HG03025 (cell line): ENCODE measurements around the gene HIVEP2.
A peak's percentile ranks its signal among the peaks of the same experiment; 100 is the strongest.
"Not testable (repeated sequence)": the region's sequence is repeated elsewhere in the genome, so short reads cannot be mapped to it uniquely, and the experiment has no call there.

Experiments used
- ATAC-seq: cut with Tn5 transposase; IDR thresholded peaks from one replicate; pipeline ENCODE4 v1.9.1; 2021; ENCODE audit warnings: mild to moderate bottlenecking, moderate library complexity; ENCODE audit not compliant: unreplicated experiment, low FRiP score

The HIVEP2 gene, protein sequence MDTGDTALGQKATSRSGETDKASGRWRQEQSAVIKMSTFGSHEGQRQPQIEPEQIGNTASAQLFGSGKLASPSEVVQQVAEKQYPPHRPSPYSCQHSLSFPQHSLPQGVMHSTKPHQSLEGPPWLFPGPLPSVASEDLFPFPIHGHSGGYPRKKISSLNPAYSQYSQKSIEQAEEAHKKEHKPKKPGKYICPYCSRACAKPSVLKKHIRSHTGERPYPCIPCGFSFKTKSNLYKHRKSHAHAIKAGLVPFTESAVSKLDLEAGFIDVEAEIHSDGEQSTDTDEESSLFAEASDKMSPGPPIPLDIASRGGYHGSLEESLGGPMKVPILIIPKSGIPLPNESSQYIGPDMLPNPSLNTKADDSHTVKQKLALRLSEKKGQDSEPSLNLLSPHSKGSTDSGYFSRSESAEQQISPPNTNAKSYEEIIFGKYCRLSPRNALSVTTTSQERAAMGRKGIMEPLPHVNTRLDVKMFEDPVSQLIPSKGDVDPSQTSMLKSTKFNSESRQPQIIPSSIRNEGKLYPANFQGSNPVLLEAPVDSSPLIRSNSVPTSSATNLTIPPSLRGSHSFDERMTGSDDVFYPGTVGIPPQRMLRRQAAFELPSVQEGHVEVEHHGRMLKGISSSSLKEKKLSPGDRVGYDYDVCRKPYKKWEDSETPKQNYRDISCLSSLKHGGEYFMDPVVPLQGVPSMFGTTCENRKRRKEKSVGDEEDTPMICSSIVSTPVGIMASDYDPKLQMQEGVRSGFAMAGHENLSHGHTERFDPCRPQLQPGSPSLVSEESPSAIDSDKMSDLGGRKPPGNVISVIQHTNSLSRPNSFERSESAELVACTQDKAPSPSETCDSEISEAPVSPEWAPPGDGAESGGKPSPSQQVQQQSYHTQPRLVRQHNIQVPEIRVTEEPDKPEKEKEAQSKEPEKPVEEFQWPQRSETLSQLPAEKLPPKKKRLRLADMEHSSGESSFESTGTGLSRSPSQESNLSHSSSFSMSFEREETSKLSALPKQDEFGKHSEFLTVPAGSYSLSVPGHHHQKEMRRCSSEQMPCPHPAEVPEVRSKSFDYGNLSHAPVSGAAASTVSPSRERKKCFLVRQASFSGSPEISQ (N-terminal part only)

GRCh38 chr6:142945049-142945445 is at the start of gene HIVEP2:
TSS of gene HIVEP2 (minus strand) at chr6:142945176. CDS start at chr6:142774738, 170,438 bp downstream.
- ATAC-seq = peak; percentile 22

- no peak for ATAC-seq
Observed at GRCh38 chr6:142993977-142994376, 49.0 kb upstream of the HIVEP2 start.

GRCh38 chr6:142987490-142987889 is 42.5 kb upstream of the HIVEP2 start:
- no peak for ATAC-seq

- no peak for ATAC-seq
Observed at GRCh38 chr6:142985281-142985680, 40.3 kb upstream of the HIVEP2 start.

DNA sequence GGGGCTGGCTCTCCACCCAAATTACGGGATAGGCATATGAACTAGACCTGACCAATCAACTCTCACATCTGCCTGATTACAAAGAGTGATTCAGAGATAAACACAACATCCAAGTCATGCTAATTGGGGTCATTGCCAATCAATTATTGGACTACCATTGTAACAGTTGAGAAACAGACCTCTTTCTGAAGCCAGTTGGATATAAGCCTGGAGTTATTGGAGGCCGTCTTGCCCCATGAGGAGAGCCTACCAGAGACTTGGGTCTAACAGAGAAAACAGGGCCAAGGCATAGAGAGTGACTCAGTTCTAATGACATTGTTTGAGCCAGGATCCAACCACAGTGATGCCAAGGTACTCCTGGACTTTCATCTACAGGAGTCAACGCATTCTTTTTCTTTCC is 39.4 kb upstream of the HIVEP2 start:
- ATAC-seq = no peak

GRCh38 chr6:142975365-142975764 is 30.4 kb upstream of the HIVEP2 start:
- ATAC-seq = no peak

- ATAC-seq = not testable (repeated sequence)
Observed at GRCh38 chr6:142970941-142971340, 26.0 kb upstream of the HIVEP2 start.

GRCh38 chr6:142968601-142969000 is 23.6 kb upstream of the HIVEP2 start:
- no peak for ATAC-seq

DNA sequence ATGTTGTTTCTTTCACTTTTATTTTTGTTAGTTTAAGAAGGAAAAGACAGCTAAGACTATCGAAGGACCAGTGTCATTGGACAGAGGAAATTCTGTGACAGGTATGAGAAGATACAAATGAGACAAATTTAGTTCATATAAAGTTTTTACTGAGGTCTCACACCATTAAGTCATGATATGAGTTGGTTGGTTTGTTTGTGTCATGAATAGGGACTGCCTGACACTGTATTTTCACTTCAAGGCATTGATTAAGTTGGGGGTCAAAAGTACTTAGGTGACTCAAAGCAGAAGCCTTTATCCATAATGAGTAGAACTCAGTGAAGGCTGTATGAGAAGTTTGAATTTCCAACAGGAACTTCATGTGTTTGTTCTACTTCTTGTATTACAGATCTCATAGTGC is 21.3 kb upstream of the HIVEP2 start:
- no peak for ATAC-seq

GRCh38 chr6:142965164-142965563 is 20.2 kb upstream of the HIVEP2 start:
- ATAC-seq = no peak

- ATAC-seq = no peak
Observed at GRCh38 chr6:142960098-142960497, 15.1 kb upstream of the HIVEP2 start.

DNA sequence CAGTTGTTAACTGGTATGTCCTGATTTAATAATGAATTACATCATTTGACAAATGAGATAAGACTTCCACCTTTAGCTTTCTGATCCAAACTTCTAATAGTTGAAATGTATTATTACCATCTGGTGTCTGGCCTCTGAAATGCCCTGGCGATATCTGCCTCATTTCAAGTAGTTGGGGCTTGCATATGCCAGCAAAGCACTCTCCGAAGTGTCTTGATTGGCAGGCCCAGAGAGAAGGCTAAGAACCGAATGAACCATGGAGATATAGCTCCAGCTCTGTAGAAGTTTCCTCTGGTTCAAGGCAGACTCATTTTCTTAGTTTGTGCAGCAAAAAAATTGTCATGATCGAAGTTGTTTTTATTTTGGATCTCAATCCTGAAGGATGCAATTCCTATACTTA is 13.4 kb upstream of the HIVEP2 start:
- no peak for ATAC-seq

- no peak for ATAC-seq
Observed at GRCh38 chr6:142956726-142957125, 11.8 kb upstream of the HIVEP2 start.

- ATAC-seq = no peak
Observed at GRCh38 chr6:142954844-142955243, 9.9 kb upstream of the HIVEP2 start.

GRCh38 chr6:142953373-142954273 is 8.6 kb upstream of the HIVEP2 start:
- ATAC-seq = no peak

DNA sequence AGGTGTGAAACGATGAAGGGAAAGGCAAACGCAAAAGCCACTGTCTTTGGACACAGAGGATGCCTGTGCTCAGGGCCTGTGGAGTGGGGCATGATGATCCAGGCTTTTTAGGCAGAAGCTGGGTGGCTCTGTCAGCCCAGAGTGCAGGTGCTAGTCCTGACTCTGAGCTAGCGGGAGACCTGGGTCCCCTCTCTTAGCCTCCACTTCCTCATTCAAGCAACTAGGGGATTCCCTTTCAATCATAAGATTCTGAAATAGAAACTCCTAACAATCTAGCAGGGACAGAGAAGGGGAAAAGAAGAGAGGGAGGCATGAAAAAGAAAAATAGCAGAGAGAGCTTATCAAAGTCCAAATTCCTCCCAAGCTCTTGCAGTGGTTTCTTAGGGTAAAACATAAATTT is 7.6 kb upstream of the HIVEP2 start:
- peak; percentile 73 for ATAC-seq

- ATAC-seq = no peak
Observed at GRCh38 chr6:142950291-142950690, 5.3 kb upstream of the HIVEP2 start.

DNA sequence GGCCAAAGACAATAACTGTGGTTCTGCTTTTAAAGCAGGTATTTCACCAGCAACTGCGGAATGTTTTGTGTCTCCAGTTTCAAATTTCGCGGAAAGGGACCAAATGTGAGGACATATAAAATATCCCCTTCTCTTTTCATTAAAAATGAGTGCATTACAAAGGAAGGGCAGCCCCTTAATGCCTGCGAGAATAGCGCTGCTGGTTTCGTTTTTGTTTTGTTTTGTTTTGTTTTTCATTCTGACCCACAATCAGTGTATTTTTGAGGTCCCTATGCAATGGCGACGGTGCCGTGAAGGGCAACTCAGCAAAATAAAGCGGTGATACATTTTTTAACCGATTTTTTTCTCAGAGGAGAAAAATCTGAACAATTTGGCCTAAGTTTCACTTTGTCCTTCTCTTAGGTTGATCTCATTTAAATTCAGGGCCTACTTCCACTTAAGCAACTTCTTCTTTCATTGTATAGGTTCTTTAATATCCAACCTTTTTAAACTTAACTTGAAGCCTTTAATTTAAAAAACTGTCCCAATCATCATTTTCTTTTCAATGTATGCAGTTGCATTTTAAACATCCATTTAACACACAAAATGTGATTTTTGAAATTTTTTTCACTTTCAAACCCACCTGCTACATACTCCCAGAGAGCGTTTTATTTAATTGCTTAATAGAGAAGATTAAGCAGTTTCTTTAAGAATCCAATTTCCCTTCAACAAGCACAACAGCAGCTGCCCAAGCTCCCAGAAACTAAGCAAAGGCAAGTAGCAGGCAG is 2.9 kb upstream of the HIVEP2 start:
- ATAC-seq = peak; percentile 27
